ENCODE results near the gene DOCK10.

The DOCK10 gene

DNA sequence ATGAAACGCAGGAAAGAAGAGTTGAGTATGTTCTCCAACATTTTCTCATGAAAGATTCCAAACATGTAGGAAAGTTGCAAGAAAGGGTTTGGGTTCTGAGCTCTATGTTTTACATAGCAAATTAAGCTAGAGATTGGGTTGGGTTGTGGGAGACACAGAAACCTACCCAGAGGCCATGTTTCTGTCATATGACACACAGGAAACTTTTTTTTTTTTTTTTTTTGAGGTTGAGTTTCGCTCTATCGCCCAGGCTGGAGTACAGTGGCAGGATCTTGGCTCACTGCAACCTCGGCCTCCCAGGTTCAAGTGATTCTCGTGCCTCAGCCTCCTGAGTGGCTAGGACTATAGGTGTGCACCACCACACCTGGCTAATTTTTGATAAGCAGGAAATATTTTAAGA lies 57.6 kb downstream of the DOCK10 start:
- peak overlapping the region; percentile 78 for H3K4me2 ChIP-seq
- H3K27me3 ChIP-seq = no peaks in the 10 kb centered on the region
- H3K9me3 ChIP-seq = no peaks in the 10 kb centered on the region
- H3K9ac ChIP-seq = no peak overlapping the region
- H4K20me1 ChIP-seq = no peaks in the 10 kb centered on the region
- H3K4me1 ChIP-seq = peaks cover 33% of the 10 kb centered on the region
- H3K4me3 ChIP-seq = no peak overlapping the region
- peaks cover 6% of the 10 kb centered on the region; the same call in 1 of the 2 replicates for H3K36me3 ChIP-seq
- H3K27ac ChIP-seq = peak overlapping the region; percentile 39
- no peak for TF ChIP-seq Cebpa-rat (IDR thresholded peaks at IDR 0.05)

DNA sequence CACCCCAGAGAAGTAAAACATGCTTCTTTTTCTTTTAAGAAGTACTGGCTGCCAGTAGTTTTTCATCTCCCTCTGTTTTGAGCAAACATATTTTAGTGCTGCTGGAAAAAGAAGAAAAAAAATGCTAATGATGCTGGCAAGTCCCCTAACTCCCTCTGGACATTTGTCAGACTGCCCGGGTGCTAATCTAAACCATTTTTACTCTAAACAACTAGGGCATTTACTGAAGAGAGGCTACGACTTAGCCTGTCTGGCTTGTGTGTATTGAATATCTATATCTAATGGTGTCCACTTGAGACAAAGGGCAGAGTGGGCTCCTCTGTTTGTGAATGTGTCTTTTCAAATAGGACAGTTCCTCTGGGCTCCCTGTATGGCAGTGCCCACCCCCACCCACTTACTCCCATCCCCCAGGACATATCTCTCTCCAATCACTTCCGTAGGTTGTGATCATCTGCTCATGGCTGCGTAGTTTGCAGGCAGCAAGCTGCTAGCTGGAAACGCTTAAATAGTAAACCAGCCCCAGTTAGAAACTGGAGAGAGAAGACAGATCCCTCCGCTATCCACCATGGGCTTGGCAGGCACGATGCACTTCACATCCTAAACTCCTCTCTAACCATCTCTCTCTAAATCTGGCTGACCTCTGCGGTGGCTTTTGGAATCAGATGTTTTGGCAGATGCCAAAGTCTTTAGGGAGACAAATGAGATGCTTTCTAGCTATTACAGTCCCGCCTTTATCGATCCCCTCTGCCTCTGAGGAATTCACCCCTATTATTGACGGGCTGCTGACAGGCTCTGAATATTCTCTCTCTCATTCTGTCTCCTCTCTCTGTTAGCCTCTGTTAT lies 58.3 kb downstream of the DOCK10 start:
- peaks cover 33% of the 10 kb centered on the region for H3K4me1 ChIP-seq
- no peaks in the 10 kb centered on the region for H4K20me1 ChIP-seq
- no peak for TF ChIP-seq Cebpa-rat (IDR thresholded peaks at IDR 0.05)
- H3K4me2 ChIP-seq = peak overlapping the region; percentile 78
- H3K27me3 ChIP-seq = no peaks in the 10 kb centered on the region
- peak overlapping the region; percentile 3; the same call in 1 of the 2 replicates for H3K9ac ChIP-seq
- peak overlapping the region; percentile 18; the same call in 1 of the 2 replicates for H3K4me3 ChIP-seq
- no peaks in the 10 kb centered on the region for H3K9me3 ChIP-seq
- H3K36me3 ChIP-seq = peaks cover 10% of the 10 kb centered on the region; the same call in 1 of the 2 replicates
- peak overlapping the region; percentile 39 for H3K27ac ChIP-seq

DNA sequence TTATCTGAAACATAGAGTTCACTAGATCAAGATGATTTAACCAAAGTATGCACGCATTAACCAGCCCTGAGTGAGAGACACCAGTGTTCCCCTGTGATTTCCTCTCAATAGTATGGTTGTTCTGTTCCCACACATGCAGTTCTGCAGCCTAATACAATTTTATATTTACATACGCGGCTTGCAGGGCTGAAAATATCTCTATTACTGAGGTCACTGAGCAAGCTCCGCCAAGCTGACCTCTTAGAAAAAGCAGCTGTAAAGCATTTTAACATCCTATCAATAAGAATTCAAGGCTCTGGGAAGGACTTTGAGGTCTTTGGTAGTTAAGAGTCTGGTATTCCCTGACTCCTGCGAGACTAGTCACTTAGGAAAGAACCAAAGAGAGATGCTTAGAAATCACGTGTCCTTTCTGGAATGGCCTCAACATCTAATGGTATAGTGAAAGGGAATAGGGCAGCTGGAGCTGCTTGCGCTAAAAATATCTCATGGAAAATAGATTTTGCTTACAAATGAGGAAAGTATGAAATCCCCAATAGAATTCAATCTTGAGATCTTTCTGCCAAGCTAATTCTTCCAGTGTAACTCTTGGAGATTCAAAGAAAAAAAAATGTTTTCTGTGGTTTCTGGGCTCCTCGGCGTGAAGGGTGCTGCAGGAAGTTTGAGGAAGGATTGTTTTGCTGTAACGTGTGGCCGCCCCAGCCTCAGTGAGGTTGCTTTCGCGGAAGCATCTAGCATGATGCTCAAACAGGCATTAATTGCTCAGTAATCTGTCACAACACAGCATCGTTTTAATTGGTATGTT lies 59.2 kb downstream of the DOCK10 start:
- peak overlapping the region; percentile 78 for H3K4me2 ChIP-seq
- peak overlapping the region; percentile 18; the same call in 1 of the 2 replicates for H3K4me3 ChIP-seq
- peaks cover 8% of the 10 kb centered on the region; the same call in 1 of the 2 replicates for H3K36me3 ChIP-seq
- peak overlapping the region; percentile 39; the same call in 1 of the 2 replicates for H3K27ac ChIP-seq
- H3K4me1 ChIP-seq = peaks cover 33% of the 10 kb centered on the region
- no peaks in the 10 kb centered on the region for H4K20me1 ChIP-seq
- H3K9me3 ChIP-seq = no peaks in the 10 kb centered on the region
- no peaks in the 10 kb centered on the region for H3K27me3 ChIP-seq
- H3K9ac ChIP-seq = peak overlapping the region; percentile 3; the same call in 1 of the 2 replicates
- TF ChIP-seq Cebpa-rat (IDR thresholded peaks at IDR 0.05) = no peak

DNA sequence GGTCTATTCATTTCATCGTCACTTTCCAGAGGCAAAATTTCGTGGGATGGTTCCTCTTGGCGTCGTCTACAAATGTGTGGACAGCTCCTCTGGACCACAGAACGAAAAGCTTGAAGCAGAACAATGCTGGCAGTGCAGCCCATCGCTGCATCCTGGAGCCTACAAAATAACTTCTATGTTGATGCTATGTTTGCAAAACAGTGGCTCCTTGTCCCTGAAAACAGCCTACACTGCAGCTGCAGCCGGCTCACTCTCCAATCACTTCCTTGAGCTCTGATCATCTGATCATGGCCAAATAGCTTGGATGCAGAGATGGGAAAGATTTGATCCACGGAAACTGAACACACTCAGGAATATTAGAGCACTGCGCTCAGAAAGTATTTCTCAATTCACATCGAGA lies 60.0 kb downstream of the DOCK10 start:
- Histone ChIP-seq H3K27ac (no peak overlapping the region), H3K9me3 (no peaks in the 10 kb centered on the region), H3K27me3 (no peaks in the 10 kb centered on the region), H4K20me1 (no peaks in the 10 kb centered on the region), H3K4me2 (peak overlapping the region; percentile 78; the same call in 1 of the 2 replicates), H3K36me3 (peaks cover 11% of the 10 kb centered on the region; the same call in 1 of the 2 replicates), H3K4me1 (peaks cover 33% of the 10 kb centered on the region), H3K9ac (no peak overlapping the region), H3K4me3 (no peak overlapping the region)
- TF ChIP-seq Cebpa-rat (IDR thresholded peaks at IDR 0.05) = no peak

DNA sequence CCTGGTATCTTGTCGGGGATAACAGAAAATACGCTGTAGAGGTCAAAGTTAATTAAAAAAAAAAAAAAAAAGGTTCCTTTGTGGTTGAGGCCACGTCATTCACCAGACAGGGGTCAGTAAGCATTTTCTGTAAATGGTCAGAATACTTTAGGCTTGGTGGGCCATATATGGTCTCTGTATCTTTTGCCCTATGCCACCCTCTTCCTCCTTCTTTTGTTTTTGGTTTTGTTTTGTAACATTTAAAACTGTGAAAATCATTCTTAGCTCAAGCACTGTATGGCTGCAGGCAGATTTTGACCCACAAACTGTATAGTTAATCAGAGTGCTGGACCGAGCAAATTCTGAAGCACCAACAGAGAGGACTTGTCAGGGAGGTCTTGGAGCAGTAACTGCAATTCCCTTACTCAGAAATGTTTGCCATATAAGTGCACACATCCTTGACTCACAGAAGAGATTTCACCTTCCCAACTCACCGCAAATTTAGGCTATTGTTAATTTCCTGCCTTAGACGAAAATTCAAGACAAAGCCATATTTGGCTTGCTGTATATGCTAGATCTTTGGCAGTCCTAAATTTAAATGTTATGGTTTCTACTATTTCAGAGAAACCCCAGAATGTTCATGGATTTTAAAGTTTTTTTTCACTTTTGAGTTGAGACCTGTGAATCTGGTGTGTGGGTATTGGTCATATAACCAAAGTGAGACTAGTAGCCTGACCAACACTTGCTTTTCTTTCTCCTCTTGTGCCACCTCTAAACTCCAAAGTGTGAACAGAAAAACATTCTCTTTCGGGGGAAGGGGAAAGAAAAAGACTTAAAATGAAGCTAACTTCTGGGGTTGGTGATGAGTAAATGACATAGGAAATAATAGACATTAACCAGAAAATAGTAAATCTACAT lies 65.4 kb downstream of the DOCK10 start:
- peaks cover 11% of the 10 kb centered on the region; the same call in 1 of the 2 replicates for H3K36me3 ChIP-seq
- no peaks in the 10 kb centered on the region for H3K27me3 ChIP-seq
- TF ChIP-seq Cebpa-rat (IDR thresholded peaks at IDR 0.05) = no peak
- no peak overlapping the region for H3K27ac ChIP-seq
- H3K9me3 ChIP-seq = no peaks in the 10 kb centered on the region
- H3K9ac ChIP-seq = no peak overlapping the region
- peaks cover 14% of the 10 kb centered on the region for H3K4me1 ChIP-seq
- no peak overlapping the region for H3K4me3 ChIP-seq
- no peaks in the 10 kb centered on the region for H4K20me1 ChIP-seq
- no peak overlapping the region for H3K4me2 ChIP-seq

DNA sequence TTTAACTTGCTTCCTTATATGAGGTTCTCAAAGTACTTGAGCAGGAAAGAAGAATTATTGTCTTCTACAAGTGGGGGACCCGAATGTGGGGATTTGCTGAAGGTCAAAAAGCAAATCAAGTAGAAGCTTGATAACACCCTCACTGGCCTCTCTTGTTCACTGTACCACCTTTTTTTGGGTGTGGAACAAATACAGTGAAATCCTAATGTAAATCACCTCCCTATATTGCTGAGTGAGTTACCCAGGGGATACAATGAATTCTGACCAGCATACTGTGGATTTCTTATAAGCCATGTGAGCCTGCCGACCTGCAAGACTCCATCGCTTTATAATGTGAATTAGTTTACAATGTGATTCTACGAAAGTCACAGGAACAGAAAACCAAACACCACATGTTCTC lies 66.5 kb downstream of the DOCK10 start:
- no peak overlapping the region for H3K4me2 ChIP-seq
- no peak for TF ChIP-seq Cebpa-rat (IDR thresholded peaks at IDR 0.05)
- no peak overlapping the region for H3K27ac ChIP-seq
- no peaks in the 10 kb centered on the region for H3K9me3 ChIP-seq
- peaks cover 19% of the 10 kb centered on the region for H3K4me1 ChIP-seq
- H3K27me3 ChIP-seq = no peaks in the 10 kb centered on the region
- H3K9ac ChIP-seq = no peak overlapping the region
- H4K20me1 ChIP-seq = no peaks in the 10 kb centered on the region
- H3K36me3 ChIP-seq = peaks cover 11% of the 10 kb centered on the region; the same call in 1 of the 2 replicates
- H3K4me3 ChIP-seq = no peak overlapping the region

DNA sequence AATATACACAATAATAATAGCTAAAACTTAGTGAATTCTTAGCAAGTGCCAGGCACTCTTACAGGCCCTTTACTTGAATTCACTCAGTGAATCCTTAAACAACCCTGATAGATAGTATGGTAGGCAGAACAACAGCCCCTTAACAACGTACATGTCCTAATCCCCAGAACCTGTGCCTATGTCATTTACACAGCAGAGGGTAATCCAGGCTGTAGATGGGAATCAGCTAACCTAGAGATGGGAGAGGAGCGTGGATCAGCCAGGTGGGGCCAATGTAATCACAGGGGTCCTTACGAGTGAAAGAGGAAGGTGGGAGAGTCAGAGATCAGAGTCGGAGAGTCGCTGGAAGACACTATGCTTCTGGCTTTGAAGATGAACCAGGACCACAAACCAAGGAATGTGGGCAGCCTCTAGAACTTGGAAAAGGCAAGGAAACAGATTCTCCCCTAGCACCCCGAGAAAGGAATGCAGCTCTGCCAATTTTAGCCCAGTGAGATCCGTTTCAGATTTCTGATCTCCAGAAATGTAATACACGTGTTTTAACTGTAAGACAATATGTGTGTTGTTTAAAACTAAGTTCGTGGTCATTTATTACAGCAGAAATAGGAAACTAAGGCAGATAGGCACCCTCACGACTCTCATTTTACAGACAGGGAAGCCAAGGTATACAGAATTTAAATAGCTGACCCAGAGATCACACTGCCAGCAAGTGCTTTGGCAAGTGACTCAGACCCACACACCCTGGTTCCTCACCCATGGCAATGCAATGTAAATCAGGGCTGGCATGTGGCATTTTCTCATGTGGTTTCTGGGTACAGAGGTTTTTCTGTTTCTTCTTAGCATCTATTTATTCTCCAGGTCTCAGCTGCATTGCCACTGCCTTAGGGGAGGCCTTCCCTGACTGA lies 68.9 kb downstream of the DOCK10 start:
- H3K4me1 ChIP-seq = peaks cover 43% of the 10 kb centered on the region
- no peaks in the 10 kb centered on the region for H4K20me1 ChIP-seq
- peak overlapping the region; percentile 17 for H3K4me2 ChIP-seq
- no peaks in the 10 kb centered on the region for H3K27me3 ChIP-seq
- no peak overlapping the region for H3K9ac ChIP-seq
- 0 out of 2 replicates have a peak, but pooled peaks cover 3% of the 10 kb centered on the region for H3K36me3 ChIP-seq
- no peak overlapping the region; the same call in 1 of the 2 replicates for H3K27ac ChIP-seq
- no peaks in the 10 kb centered on the region for H3K9me3 ChIP-seq
- no peak overlapping the region for H3K4me3 ChIP-seq
- no peak for TF ChIP-seq Cebpa-rat (IDR thresholded peaks at IDR 0.05)

DNA sequence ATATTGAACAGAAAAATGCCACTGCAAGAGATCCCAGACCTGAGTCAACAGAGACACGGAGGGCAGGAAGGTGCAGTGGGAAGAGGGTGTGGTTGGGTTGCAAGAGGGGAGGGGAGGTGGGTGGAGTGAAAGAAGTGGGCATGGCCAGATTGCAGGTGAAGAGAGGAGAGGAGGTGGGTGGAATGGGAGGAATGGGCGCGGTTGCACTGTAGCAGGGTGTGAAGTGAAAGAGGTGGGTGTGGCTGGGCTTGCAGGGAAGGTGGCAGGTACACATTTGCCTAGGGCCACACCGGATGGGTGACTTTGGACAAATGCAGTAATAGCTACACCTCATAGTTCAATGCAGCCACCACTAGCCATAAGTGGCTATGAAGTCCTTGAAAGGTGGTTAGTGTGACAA lies 71.1 kb downstream of the DOCK10 start:
- Histone ChIP-seq H3K4me1 (peaks cover 52% of the 10 kb centered on the region), H3K9ac (no peak overlapping the region), H3K4me2 (no peak overlapping the region), H3K27ac (no peak overlapping the region), H3K9me3 (no peaks in the 10 kb centered on the region), H3K27me3 (no peaks in the 10 kb centered on the region), H3K4me3 (no peak overlapping the region), H3K36me3 (no peaks in the 10 kb centered on the region), H4K20me1 (no peaks in the 10 kb centered on the region)
- no peak for TF ChIP-seq Cebpa-rat (IDR thresholded peaks at IDR 0.05)
